Measurements from ENCODE around the gene KCNA1.

- TF ChIP-seq CTCF (conservative IDR thresholded peaks at IDR 0.05; ENCODE audit: low read depth, low read length), result no peak
- TF ChIP-seq EZH2phosphoT487 (IDR thresholded peaks at IDR 0.05; ENCODE audit: borderline replicate concordance, low read length), result no peak
- TF ChIP-seq EZH2 (IDR thresholded peaks at IDR 0.05; ENCODE audit: low read length, unreplicated experiment), result no peak
These were observed 858 bp upstream of the KCNA1 start for GRCh38 chr12:4908684-4909409.

All from PC-3 (cell line).